HCT116 (cell line): Measurements from ENCODE around the gene BFSP2. TPM values are rescaled to one million over a fixed set of nuclear protein-coding genes. Genes with fewer than 3 reads are reported as not detected.

Experiments
- ATAC-seq: fragments of 200-7000 bp; cut with Tn5 transposase; 2 replicates; pipeline ENCODE4 v1.9.1; 2020; ENCODE audit warnings: mild to moderate bottlenecking, moderate library complexity
- BruUV-seq: library from RNA; stranded (reverse); fragments of 400-500 nt; replicated peaks from 2 replicates; lab custom pipeline; 2021; lab: Mats Ljungman, UMichigan
- CTCF ChIA-PET: fragments of 300-600 bp; sonication (Branson Sonifier 250); formaldehyde crosslinking; loops from one replicate; lab custom pipeline; 2021; ENCODE audit warnings: antibody characterized with exemption; lab: Charles Lee
- POLR2A ChIA-PET: fragments of 300-600, 350-600 bp; sonication (Branson Sonifier 250); formaldehyde crosslinking; loops from one replicate; lab custom pipeline; 2021; ENCODE audit warnings: antibody characterized with exemption; lab: Charles Lee
- RAD21 ChIA-PET, 2 experiments: fragments of 300-600 bp; sonication (Branson Sonifier 250); formaldehyde crosslinking; loops; one replicate each; lab custom pipeline; 2023; ENCODE audit warnings: low total read pairs in 2 of 2; ENCODE audit not compliant: uncharacterized antibody in 2 of 2, unreplicated experiment in 2 of 2, low non-redundant PET in 1 of 2; lab: Charles Lee
- DNase-seq: peaks from one replicate; pipeline ENCODE4 v3.0.0-alpha.2; 2010; ENCODE audit warnings: low read depth, low spot score
- H2AFZ ChIP-seq: fragments of 200-600 bp; shearing (Covaris generic), sonication (generic); 2 replicates; pipeline ENCODE4 v1.6.1; 2017; ENCODE audit warnings: low read depth, mixed run types, mixed read lengths, antibody characterized with exemption, low read length; ENCODE audit not compliant: poor library complexity, severe bottlenecking
- H3K27ac ChIP-seq: 2 replicates; pipeline ENCODE4 v1.5.1; 2012; ENCODE audit warnings: low read depth, low read length
- H3K27me3 ChIP-seq: fragments of 200-600 bp; sonication (generic); 2 replicates; pipeline ENCODE4 v1.6.1; 2016; ENCODE audit warnings: mixed run types, low read length, mixed read lengths; ENCODE audit not compliant: insufficient read depth
- H3K36me3 ChIP-seq, 2 experiments: fragments of 200-500 bp in 1 of 2; fragments of 200-600 bp in 1 of 2; sonication (Bioruptor generic) in 1 of 2; sonication (generic) in 1 of 2; 2 replicates each; pipeline versions ENCODE4 v1.5.1 to v1.6.1; 2014 to 2016; ENCODE audit warnings: low read length in 2 of 2, inconsistent platforms in 1 of 2, mixed read lengths in 1 of 2, mixed run types in 1 of 2; ENCODE audit not compliant: insufficient read depth in 2 of 2, control insufficient read depth in 1 of 2
- H3K4me1 ChIP-seq, 2 experiments: fragments of 200-600 bp in 1 of 2; sonication (generic) in 1 of 2; 2 replicates each; pipeline versions ENCODE4 v1.5.1 to v1.6.1; 2012 to 2017; ENCODE audit warnings: low read length in 2 of 2, inconsistent platforms in 1 of 2, mild to moderate bottlenecking in 1 of 2, mixed read lengths in 1 of 2, mixed run types in 1 of 2, moderate library complexity in 1 of 2; ENCODE audit not compliant: insufficient read depth in 2 of 2, control insufficient read depth in 1 of 2
- H3K4me2 ChIP-seq: fragments of 200-600 bp; sonication (generic); 2 replicates; pipeline ENCODE4 v1.6.1; 2017; ENCODE audit warnings: mixed run types, low read length, mixed read lengths
- H3K4me3 ChIP-seq, 2 experiments: fragments of 200-600 bp in 1 of 2; sonication (generic) in 1 of 2; replicated peaks in 1 of 2; 2 replicates each; pipeline ENCODE4 v1.5.1; 2011 to 2016; ENCODE audit warnings: low read length in 2 of 2, control low read depth in 1 of 2, low read depth in 1 of 2, mild to moderate bottlenecking in 1 of 2, mixed read lengths in 1 of 2, mixed run types in 1 of 2
- H3K79me2 ChIP-seq: fragments of 200-600 bp; sonication (generic); 2 replicates; pipeline ENCODE4 v1.6.1; 2017; ENCODE audit warnings: mild to moderate bottlenecking, mixed run types, low read length, moderate library complexity, mixed read lengths; ENCODE audit not compliant: insufficient read depth
- H3K9ac ChIP-seq: fragments of 200-600 bp; sonication (generic); 2 replicates; pipeline ENCODE4 v1.6.1; 2016; ENCODE audit warnings: low read length, mixed read lengths
- H3K9me2 ChIP-seq: fragments of 200-600 bp; sonication (generic), shearing (Covaris generic); 2 replicates; pipeline ENCODE4 v1.6.1; 2017; ENCODE audit warnings: mixed run types, mild to moderate bottlenecking, moderate library complexity; ENCODE audit not compliant: insufficient read depth
- H3K9me3 ChIP-seq, 2 experiments: fragments of 200-500 bp in 1 of 2; fragments of 200-600 bp in 1 of 2; sonication (Bioruptor generic) in 1 of 2; sonication (generic) in 1 of 2; 2 replicates each; pipeline ENCODE4 v1.6.1; 2014 to 2017; ENCODE audit warnings: low read length in 2 of 2, mixed read lengths in 2 of 2, inconsistent platforms in 1 of 2, low read depth in 1 of 2, mild to moderate bottlenecking in 1 of 2, mixed run types in 1 of 2, moderate library complexity in 1 of 2; ENCODE audit not compliant: control insufficient read depth in 1 of 2, insufficient read depth in 1 of 2
- H4K20me1 ChIP-seq: fragments of 200-600 bp; sonication (generic), shearing (Covaris generic); 2 replicates; pipeline ENCODE4 v1.6.1; 2017; ENCODE audit warnings: mixed run types, mild to moderate bottlenecking, moderate library complexity; ENCODE audit not compliant: insufficient read depth
- CBX3 ChIP-seq: IDR thresholded peaks from 2 replicates; pipeline ENCODE4 v1.6.1; 2012; ENCODE audit warnings: low read depth
- CEBPB ChIP-seq: IDR thresholded peaks from 2 replicates; pipeline ENCODE4 v1.6.1; 2012; ENCODE audit warnings: low read depth
- ELF1 ChIP-seq: IDR thresholded peaks from 2 replicates; pipeline ENCODE4 v1.6.1; 2012; ENCODE audit warnings: low read depth, borderline replicate concordance
- EZH2 ChIP-seq: fragments of 200-600 bp; sonication (generic); IDR thresholded peaks from 2 replicates; pipeline ENCODE4 v1.6.1; 2017; ENCODE audit warnings: antibody characterized with exemption, mixed run types
- FOSL1 ChIP-seq: IDR thresholded peaks from 2 replicates; pipeline ENCODE4 v1.6.1; 2012; ENCODE audit warnings: low read depth
- RAD21 ChIP-seq: IDR thresholded peaks from 2 replicates; pipeline ENCODE4 v1.6.1; 2012; ENCODE audit warnings: low read depth, mild to moderate bottlenecking
- SIN3A ChIP-seq: IDR thresholded peaks from 2 replicates; pipeline ENCODE4 v1.6.1; 2012; ENCODE audit warnings: low read depth
- SP1 ChIP-seq: IDR thresholded peaks from 2 replicates; pipeline ENCODE4 v1.6.1; 2012; ENCODE audit warnings: low read depth
- SRF ChIP-seq: IDR thresholded peaks from 2 replicates; pipeline ENCODE4 v1.6.1; 2012; ENCODE audit warnings: low read depth
- TCF7L2 ChIP-seq: IDR thresholded peaks from 2 replicates; pipeline ENCODE4 v1.7.0; 2011; ENCODE audit warnings: borderline replicate concordance, inconsistent platforms; ENCODE audit not compliant: insufficient read depth, insufficient read length; ENCODE audit errors: extremely low read depth
- ZFX ChIP-seq: fragments of 450-650 bp; IDR thresholded peaks from 2 replicates; pipeline ENCODE4 v1.6.1; 2017
- ZNF274 ChIP-seq: fragments of 200-500 bp; sonication (Bioruptor generic); IDR thresholded peaks from 2 replicates; pipeline ENCODE4 v1.6.1; 2014; ENCODE audit warnings: mild to moderate bottlenecking, low read depth, low read length, inconsistent platforms
- intact Hi-C: fragments of 100-400 bp; cut with micrococcal nuclease; formaldehyde crosslinking; loops from 2 replicates; pipeline ENCODE4 v1.10.0; 2022
- total RNA-seq: library from RNA; stranded (reverse); gene quantifications from one replicate; pipeline ENCODE4 v1.2.1, GENCODE V29; 2021; ENCODE audit not compliant: unreplicated experiment
- TF ChIP-seq, protein P1 (sequence below): IDR thresholded peaks from 2 replicates; pipeline ENCODE4 v1.6.1; 2012; ENCODE audit warnings: low read depth
- TF ChIP-seq, protein P2 (sequence below): IDR thresholded peaks from 2 replicates; pipeline ENCODE4 v1.6.1; 2012

BFSP2 gene
- total RNA-seq, 1 experiment from 2014 or later, result not detected

GRCh38 chr3:133448478-133449122 is 48.7 kb downstream of the BFSP2 start:
- BruUV-seq, result no TSS peak
- TF ChIP-seq CBX3 (no peak), FOSL1 (no peak), SIN3A (no peak), RAD21 (no peak)
- Histone ChIP-seq H3K27ac (no peak overlapping the region), H3K36me3 (no peaks in the 10 kb centered on the region), H3K27me3 (no peaks in the 10 kb centered on the region; the same call in 1 of the 2 replicates), H3K4me2 (no peak overlapping the region), H3K9me2 (no peaks in the 10 kb centered on the region), H3K9me3 (no peaks in the 10 kb centered on the region), H3K79me2 (no peaks in the 10 kb centered on the region), H4K20me1 (no peaks in the 10 kb centered on the region), H3K4me3 (no peak overlapping the region), H2AFZ (no peak overlapping the region), H3K9ac (no peak overlapping the region), H3K4me1 (peaks cover 0 to 7% of the 10 kb centered on the region in 2 experiments; a peak in 2 of 4 replicates)
- no peak for DNase-seq
- intact Hi-C loops, result loop anchor here (10.0 kb wide), 1 partner anchor 356 kb away; the partner anchor contains the start of gene SRPRB
- no peak for ATAC-seq
- ChIA-PET CTCF (no interaction called here), POLR2A (no interaction called here), RAD21 (no interaction called here)

DNA sequence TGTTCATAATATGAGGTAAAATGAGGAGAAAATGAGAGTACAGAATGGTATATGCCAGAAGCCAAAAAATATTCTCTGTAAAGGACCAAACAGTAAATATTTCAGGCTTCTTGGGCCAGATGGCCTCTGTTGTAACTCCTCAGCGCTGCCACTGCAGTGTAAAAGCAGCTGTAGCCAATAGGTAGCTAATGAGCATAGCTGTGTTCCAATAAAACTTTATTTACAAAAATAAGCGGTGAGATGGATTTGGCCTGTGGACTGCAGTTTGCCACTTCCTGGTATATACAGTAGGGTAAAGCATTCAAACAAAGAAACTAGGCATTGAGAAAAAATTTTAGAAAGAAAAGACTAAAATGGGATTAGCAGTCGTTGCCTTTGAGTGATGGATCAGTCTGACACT is 51.5 kb downstream of the BFSP2 start:
- H3K4me1 ChIP-seq, result no peaks in the 10 kb centered on the region
- RAD21 ChIA-PET, result no interaction called here
- no peaks in the 10 kb centered on the region for H4K20me1 ChIP-seq
- POLR2A ChIA-PET, result no interaction called here
- no peak overlapping the region for H2AFZ ChIP-seq
- no peaks in the 10 kb centered on the region for H3K9me2 ChIP-seq
- no peaks in the 10 kb centered on the region for H3K9me3 ChIP-seq
- H3K79me2 ChIP-seq, result no peaks in the 10 kb centered on the region
- DNase-seq (no peak), ATAC-seq (no peak)
- no peaks in the 10 kb centered on the region for H3K36me3 ChIP-seq
- CTCF ChIA-PET, result no interaction called here
- H3K27ac ChIP-seq, result no peak overlapping the region
- no peak overlapping the region for H3K4me2 ChIP-seq
- no TSS peak for BruUV-seq
- TF ChIP-seq, protein P1, sequence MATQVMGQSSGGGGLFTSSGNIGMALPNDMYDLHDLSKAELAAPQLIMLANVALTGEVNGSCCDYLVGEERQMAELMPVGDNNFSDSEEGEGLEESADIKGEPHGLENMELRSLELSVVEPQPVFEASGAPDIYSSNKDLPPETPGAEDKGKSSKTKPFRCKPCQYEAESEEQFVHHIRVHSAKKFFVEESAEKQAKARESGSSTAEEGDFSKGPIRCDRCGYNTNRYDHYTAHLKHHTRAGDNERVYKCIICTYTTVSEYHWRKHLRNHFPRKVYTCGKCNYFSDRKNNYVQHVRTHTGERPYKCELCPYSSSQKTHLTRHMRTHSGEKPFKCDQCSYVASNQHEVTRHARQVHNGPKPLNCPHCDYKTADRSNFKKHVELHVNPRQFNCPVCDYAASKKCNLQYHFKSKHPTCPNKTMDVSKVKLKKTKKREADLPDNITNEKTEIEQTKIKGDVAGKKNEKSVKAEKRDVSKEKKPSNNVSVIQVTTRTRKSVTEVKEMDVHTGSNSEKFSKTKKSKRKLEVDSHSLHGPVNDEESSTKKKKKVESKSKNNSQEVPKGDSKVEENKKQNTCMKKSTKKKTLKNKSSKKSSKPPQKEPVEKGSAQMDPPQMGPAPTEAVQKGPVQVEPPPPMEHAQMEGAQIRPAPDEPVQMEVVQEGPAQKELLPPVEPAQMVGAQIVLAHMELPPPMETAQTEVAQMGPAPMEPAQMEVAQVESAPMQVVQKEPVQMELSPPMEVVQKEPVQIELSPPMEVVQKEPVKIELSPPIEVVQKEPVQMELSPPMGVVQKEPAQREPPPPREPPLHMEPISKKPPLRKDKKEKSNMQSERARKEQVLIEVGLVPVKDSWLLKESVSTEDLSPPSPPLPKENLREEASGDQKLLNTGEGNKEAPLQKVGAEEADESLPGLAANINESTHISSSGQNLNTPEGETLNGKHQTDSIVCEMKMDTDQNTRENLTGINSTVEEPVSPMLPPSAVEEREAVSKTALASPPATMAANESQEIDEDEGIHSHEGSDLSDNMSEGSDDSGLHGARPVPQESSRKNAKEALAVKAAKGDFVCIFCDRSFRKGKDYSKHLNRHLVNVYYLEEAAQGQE, result no peak
- no peak for TF ChIP-seq SRF
- no peak for TF ChIP-seq ZFX
- TF ChIP-seq ELF1, result no peak
- no peak for TF ChIP-seq ZNF274
- no peak for TF ChIP-seq TCF7L2
- no peak for TF ChIP-seq SIN3A
- TF ChIP-seq EZH2, result no peak
- TF ChIP-seq, protein P2, sequence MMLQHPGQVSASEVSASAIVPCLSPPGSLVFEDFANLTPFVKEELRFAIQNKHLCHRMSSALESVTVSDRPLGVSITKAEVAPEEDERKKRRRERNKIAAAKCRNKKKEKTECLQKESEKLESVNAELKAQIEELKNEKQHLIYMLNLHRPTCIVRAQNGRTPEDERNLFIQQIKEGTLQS, result no peak
- TF ChIP-seq CEBPB, result no peak
- no peak for TF ChIP-seq SP1
- no peak for TF ChIP-seq CBX3
- H3K9ac ChIP-seq, result no peak overlapping the region
- H3K4me3 ChIP-seq, result no peak overlapping the region
- no peaks in the 10 kb centered on the region; the same call in 1 of the 2 replicates for H3K27me3 ChIP-seq
- intact Hi-C loops, result no loop called here
